Erythroblast (primary cell): ENCODE data around the gene CAPN5.

ENCODE experiments used
- GATA1 ChIP-seq: IDR thresholded peaks from 2 replicates; pipeline ENCODE4 v1.6.1; 2011; ENCODE audit warnings: low read depth, mild to moderate bottlenecking, control low read depth, low read length, moderate library complexity
- POLR2A ChIP-seq: IDR thresholded peaks from 2 replicates; pipeline ENCODE4 v1.6.1; 2011; ENCODE audit warnings: mild to moderate bottlenecking, low read length

DNA sequence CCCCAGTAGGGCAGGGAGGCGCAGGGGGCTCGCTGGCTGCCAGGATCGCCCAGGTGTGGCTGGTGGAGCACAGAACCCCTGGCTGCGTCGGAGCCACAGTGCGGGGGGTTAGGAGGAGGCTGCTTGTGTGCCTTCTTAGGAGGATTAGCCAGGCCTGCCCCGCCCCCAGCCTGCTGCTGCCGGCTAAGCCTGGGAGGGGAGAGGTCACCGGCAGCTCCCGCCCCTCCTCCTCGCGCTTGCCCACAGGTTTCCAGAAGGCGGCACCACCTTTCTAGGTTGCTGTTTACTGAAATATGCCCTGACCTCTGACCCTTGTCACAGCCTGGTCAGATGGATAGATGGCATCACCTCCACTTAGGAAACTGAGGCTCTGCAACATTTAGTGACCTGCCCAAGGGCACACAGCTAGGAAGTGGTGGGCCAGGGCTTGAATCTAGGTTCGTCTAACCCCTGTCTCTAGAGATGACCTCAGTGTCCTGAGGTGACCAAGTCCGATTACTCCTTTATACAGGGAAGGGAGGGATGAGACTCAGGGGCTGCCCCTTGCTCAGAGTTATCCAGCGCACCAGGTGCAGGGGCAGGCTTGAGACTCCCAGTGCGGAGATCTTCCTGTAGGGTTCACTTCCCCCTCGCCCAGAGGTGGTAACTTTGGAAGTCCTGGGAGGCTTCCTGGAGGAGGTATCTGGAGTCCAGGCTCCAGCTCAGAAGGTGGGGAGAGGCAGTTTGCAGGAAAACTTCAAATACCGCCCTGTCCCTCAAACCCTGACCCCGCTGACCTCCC is 105.3 kb downstream of the CAPN5 start:
- TF ChIP-seq POLR2A (no peak), GATA1 (no peak)
